HG02623 (cell line): ENCODE measurements around the gene CTNNA3.
"Not testable (repeated sequence)": the region's sequence is repeated elsewhere in the genome, so short reads cannot be mapped to it uniquely, and the experiment has no call there.

ENCODE experiments used
- ATAC-seq: cut with Tn5 transposase; IDR thresholded peaks from one replicate; pipeline ENCODE4 v1.9.1; 2021; ENCODE audit warnings: moderate library complexity; ENCODE audit not compliant: unreplicated experiment

CTNNA3 gene

GRCh38 chr10:67696029-67696428 is at the start of gene CTNNA3:
Gene CTNNA3, minus strand, starts transcription at chr10:67696195.
- ATAC-seq, result peak; percentile 76

GRCh38 chr10:67735430-67735829 is 39.4 kb upstream of the CTNNA3 start:
- ATAC-seq, result no peak

GRCh38 chr10:67733511-67733910 is 37.5 kb upstream of the CTNNA3 start:
- ATAC-seq, result no peak

- no peak for ATAC-seq
These were observed 29.6 kb upstream of the CTNNA3 start for GRCh38 chr10:67725567-67725966.

GRCh38 chr10:67723601-67724000 is 27.6 kb upstream of the CTNNA3 start:
- no peak for ATAC-seq

- ATAC-seq, result peak; percentile 70
These were observed 26.1 kb upstream of the CTNNA3 start for GRCh38 chr10:67722113-67722512.

- ATAC-seq, result not testable (repeated sequence)
These were observed 20.5 kb upstream of the CTNNA3 start for GRCh38 chr10:67716455-67716854.

GRCh38 chr10:67705921-67706320 is 9.9 kb upstream of the CTNNA3 start:
- ATAC-seq, result no peak

- ATAC-seq, result not testable (repeated sequence)
These were observed 3.7 kb upstream of the CTNNA3 start for GRCh38 chr10:67699613-67700270.

- no peak for ATAC-seq
These were observed 2.2 kb upstream of the CTNNA3 start for GRCh38 chr10:67698164-67698563.

GRCh38 chr10:67697724-67698131 is 1.7 kb upstream of the CTNNA3 start:
- no peak for ATAC-seq

- no peak for ATAC-seq
These were observed 684 bp upstream of the CTNNA3 start for GRCh38 chr10:67696679-67697078.

GRCh38 chr10:67695555-67695954 is 440 bp downstream of the CTNNA3 start:
- ATAC-seq, result no peak

- ATAC-seq, result not testable (repeated sequence)
These were observed 4.1 kb downstream of the CTNNA3 start for GRCh38 chr10:67691861-67692260.

GRCh38 chr10:67690540-67690939 is 5.5 kb downstream of the CTNNA3 start:
- not testable (repeated sequence) for ATAC-seq

GRCh38 chr10:67684140-67684539 is 11.9 kb downstream of the CTNNA3 start:
- ATAC-seq, result not testable (repeated sequence)

- ATAC-seq, result no peak
These were observed 17.5 kb downstream of the CTNNA3 start for GRCh38 chr10:67678335-67678974.

- no peak for ATAC-seq
These were observed 19.7 kb downstream of the CTNNA3 start for GRCh38 chr10:67676208-67676825.

- no peak for ATAC-seq
These were observed 25.6 kb downstream of the CTNNA3 start for GRCh38 chr10:67670401-67670800.

GRCh38 chr10:67669978-67670377 is 26.0 kb downstream of the CTNNA3 start:
- no peak for ATAC-seq

- ATAC-seq, result no peak
These were observed 27.5 kb downstream of the CTNNA3 start for GRCh38 chr10:67668448-67668847.

- no peak for ATAC-seq
These were observed 29.0 kb downstream of the CTNNA3 start for GRCh38 chr10:67667035-67667425.
